H1 (cell line): Measurements from ENCODE around the gene FRMD4B.

Experiments
- CREB1 ChIP-seq: IDR thresholded peaks from 2 replicates; pipeline ENCODE4 v1.6.1; 2012; ENCODE audit warnings: inconsistent platforms
- CTCF ChIP-seq, 3 experiments: IDR thresholded peaks; 1 replicate in 2 of 3; 2 replicates in 1 of 3; pipeline versions ENCODE4 v1.5.1 to v1.6.1; 2011; ENCODE audit warnings: low read length in 3 of 3, mild to moderate bottlenecking in 3 of 3, inconsistent platforms in 2 of 3, low read depth in 1 of 3, moderate library complexity in 1 of 3; ENCODE audit not compliant: insufficient read depth in 1 of 3; ENCODE audit errors: control extremely low read depth in 1 of 3
- EGR1 ChIP-seq: IDR thresholded peaks from 2 replicates; pipeline ENCODE4 v1.6.1; 2011; ENCODE audit warnings: low read depth, low read length, borderline replicate concordance
- TAF1 ChIP-seq: IDR thresholded peaks from 2 replicates; pipeline ENCODE4 v1.6.1; 2011; ENCODE audit warnings: mild to moderate bottlenecking, low read depth, low read length
- YY1 ChIP-seq: IDR thresholded peaks from 2 replicates; pipeline ENCODE4 v1.6.1; 2011; ENCODE audit warnings: low read depth, mild to moderate bottlenecking, low read length

DNA sequence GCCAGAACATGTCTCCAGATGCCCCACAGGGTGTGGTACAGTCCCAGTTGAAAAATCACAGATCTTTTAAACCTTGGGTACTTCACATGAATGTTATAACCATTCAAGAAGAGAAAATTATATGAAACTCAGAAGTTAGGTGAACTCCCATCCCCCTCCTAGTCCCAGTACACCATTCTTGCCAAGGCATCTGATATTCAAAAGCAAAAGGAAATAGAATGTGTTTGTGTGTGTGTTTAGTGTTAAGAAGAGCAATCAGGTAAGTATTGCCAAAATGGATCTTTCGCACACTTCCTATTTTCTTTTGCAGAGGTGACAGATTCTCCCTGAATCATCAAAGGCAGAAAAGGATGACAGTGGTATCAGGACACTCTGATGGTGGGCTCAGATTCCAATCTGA is 219.4 kb downstream of the FRMD4B start:
- TF ChIP-seq CTCF (IDR thresholded peaks at IDR 0.05; ENCODE audit: control extremely low read depth in 1 of 3, insufficient read depth in 1 of 3, low read depth in 1 of 3, low read length in 3 of 3), result no peak
- no peak for TF ChIP-seq CREB1
- no peak for TF ChIP-seq YY1
- no peak for TF ChIP-seq TAF1
- no peak for TF ChIP-seq EGR1
